OCI-LY7 (cell line): ENCODE data around the gene FBLN5.

Experiments
- EZH2phosphoT487 ChIP-seq: fragments of 200-600 bp; sonication (generic); IDR thresholded peaks from 2 replicates; pipeline ENCODE4 v1.6.1; 2018; ENCODE audit warnings: low read depth, borderline replicate concordance, mild to moderate bottlenecking, mixed run types, antibody characterized with exemption, low read length, moderate library complexity, mixed read lengths
- TF ChIP-seq, protein P1 (sequence below): fragments of 200-600 bp; sonication (generic); conservative IDR thresholded peaks from 2 replicates; pipeline ENCODE4 v1.5.1; 2014; ENCODE audit warnings: mild to moderate bottlenecking, antibody characterized with exemption, low read length, moderate library complexity, mixed read lengths

DNA sequence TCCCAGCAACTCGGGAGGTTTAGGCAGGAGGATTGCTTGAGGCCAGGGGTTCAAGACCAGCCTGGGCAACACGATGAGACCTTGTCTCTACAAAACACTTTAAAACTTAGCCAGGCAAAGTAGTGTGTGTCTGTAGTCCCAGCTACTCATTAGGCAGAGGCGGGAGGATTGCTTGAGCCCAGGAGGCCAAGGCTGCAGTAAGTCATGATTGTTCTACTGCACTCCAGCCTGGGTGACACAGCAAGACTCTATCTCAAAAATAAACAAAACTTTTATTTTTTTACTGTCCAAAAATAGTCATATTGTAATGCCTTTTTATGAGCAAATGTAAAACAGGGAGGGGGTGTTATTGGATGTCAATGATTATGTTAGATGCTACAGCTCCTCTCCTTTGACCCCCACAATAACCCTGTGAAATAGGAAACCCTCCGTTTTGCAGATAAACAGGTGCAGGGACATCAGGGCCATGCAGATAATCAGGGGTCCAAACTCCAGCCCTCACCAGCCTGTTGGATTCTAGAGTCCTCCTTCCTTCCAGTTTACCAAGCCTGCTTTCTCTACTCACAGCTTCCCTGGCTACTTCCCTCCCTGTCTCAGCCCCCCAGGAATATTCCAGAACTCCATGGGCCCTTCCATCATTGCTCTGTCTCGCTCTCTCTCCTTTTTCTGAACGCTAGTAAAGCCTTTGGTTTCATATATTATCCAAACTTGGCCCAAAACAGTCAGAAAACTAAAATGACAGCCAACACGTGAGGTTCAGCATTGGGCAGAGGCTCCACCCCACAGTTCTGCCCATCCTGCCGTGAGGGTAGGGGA lies 5.9 kb upstream of the FBLN5 start:
- TF ChIP-seq, protein P1, sequence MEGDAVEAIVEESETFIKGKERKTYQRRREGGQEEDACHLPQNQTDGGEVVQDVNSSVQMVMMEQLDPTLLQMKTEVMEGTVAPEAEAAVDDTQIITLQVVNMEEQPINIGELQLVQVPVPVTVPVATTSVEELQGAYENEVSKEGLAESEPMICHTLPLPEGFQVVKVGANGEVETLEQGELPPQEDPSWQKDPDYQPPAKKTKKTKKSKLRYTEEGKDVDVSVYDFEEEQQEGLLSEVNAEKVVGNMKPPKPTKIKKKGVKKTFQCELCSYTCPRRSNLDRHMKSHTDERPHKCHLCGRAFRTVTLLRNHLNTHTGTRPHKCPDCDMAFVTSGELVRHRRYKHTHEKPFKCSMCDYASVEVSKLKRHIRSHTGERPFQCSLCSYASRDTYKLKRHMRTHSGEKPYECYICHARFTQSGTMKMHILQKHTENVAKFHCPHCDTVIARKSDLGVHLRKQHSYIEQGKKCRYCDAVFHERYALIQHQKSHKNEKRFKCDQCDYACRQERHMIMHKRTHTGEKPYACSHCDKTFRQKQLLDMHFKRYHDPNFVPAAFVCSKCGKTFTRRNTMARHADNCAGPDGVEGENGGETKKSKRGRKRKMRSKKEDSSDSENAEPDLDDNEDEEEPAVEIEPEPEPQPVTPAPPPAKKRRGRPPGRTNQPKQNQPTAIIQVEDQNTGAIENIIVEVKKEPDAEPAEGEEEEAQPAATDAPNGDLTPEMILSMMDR, result no peak
- no peak for TF ChIP-seq EZH2phosphoT487
